ENCODE measurements around the gene BCL2. TPM values are rescaled to one million over a fixed set of nuclear protein-coding genes. Genes with fewer than 3 reads are reported as not detected.

Gene BCL2
- total RNA-seq, 1 experiment from 2014 or later = 2.7 TPM

DNA sequence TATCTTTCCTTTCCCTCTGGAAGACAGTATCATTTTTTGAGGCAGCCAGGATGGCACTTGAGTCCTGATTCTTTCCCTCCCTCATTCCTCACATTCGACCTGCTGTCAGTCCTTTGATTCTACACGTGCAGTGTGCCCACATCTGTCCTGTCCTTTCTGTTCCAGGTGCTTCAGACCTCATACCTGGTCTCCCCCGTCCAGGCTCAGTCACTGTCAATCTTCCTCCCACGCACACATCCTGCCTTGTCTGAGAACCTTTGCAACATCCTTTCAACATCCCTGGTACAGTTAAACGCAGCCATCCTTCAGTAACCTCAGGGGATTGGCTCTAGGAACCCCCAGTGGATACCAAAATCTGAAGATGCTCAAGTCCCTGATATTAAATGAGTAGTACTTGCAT lies 10.1 kb downstream of the BCL2 start:
- no peak for DNase-seq (ENCODE audit: low spot score)

DNA sequence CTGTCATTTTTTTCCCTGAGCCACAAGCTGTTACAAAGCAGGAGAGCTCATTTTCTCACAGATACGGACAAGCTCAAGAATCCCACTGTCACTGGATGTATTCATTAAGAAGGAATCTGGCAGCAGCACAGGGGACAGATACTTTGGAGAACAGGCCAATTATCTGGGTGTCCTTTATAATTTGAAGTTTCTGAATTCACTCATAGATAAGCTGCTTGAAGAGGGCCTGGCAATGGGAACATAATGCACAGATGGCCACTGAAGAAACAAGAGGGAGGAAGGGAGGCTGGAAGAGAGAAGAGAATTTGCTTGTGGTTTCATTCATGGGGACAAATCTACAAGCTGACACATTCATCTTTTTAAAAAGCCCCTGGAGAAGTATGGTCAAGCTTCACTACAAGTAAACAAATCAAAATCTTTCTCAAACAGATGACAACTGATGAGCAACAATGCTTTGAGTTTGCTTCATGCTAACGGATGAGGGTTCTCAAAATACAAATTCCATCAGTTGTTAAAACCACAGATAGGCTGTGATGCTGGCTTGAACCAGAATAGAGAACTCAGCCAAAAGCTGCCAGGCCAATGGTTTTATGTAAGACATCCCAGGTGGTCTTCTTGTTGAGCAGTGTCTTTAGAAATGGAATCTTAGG lies 11.9 kb downstream of the BCL2 start:
- no peak for DNase-seq (ENCODE audit: low spot score)

DNA sequence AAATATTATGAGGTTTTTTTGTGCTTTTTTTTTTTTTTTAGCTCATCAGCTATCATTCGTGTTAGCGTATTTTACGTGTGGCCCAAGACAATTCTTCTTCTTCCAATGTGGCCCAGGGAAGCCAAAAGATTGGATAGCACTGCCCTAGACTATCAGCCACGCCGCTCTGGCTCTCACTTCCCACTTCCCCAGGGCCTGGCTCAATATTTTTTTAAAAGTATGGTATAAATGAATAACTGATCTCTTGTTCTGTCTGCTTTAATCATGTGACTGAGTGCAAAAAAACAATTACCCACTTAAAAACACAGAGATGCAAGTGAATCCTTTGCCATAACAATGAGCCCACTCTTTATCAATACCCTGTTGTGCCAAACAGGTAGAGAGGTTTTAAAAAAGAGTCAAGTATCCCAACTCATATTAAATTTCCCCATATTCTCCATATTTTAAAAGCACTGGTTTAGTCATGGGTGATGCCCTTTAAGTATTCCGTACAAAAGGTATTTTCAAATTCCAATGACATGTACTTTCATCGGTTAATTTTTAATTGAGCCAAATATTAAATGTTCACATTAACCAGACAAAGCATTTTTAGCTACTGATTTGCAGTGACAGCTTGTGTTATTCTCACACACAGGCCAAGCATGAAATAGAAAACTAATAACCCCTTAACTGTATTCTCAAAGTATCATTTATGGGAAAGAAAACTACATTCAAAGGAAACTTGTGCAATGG lies 12.6 kb downstream of the BCL2 start:
- DNase-seq (ENCODE audit: low spot score) = no peak

DNA sequence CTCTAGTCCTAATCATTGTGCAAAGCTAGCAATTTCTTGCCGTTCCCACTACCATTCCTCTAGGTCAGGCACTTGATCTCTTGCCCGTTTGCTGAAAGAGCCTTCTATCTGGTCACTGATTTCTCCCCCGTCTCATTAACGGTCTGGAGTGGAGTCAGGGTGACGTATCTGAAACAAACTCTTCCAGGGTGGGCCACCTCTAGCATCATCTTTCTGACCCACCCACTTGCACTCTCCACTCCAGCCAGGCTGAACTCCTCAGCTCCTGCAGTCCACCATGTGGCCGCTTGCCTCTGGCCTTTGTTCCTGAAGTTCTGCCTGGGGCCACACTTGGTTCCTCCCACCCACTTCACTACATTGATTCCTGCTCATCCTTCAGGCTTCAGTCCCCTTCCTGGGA lies 13.3 kb downstream of the BCL2 start:
- DNase-seq (ENCODE audit: low spot score) = no peak

DNA sequence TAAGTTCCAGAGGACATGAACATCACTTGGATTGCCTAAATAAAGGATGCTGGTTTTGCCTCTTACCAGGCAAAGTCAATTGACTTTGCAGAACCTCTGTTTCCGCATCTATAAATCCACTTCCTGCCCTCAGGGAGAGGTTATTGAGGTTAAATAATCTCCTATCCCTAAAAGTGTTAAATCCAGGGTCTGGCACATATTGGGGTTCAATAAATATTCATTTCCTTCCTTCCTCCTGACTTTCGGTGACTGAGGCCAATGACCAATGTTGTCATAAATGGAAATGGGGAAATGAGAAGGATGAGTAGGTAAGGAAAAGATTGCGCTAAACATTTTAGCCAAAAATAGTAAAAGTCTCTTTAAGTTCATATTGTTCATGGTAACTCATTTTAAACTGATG lies 16.0 kb downstream of the BCL2 start:
- no peak for DNase-seq (ENCODE audit: low spot score)

DNA sequence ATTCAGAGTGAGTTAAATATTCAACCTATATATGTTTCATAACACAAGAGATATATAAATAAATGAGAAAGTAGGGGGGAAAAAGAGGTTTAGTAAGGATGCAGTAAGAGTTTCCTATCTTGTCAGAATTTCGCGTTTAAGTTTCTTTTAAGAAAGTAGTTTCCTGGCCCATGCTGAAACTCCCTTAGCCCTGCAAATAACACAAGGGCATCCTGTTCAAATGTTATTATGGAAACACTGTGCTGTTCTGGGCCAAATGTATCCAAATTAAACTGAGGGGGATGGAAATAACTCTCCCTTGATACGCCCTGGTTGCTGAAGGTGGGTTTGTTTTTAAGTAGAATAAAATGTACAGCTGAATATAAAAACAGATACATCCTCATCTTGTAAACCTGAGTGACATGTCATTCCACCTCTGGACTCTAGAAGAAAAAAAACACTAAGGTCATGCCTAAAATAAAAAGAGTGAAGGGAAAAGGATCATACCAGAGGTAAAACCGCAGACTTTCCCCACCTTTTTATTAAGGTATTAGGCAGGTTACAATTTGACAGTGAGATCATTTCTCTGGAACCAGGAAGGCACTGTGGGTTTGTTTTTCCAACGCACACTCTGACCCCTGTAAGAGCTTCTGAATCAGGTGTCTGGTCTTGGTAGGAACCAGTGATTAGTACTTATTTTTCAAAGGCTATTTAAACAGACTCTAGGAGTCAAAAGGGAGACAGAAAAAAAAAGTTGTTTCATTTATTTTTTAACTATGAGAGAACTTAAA lies 16.7 kb downstream of the BCL2 start:
- DNase-seq (ENCODE audit: low spot score) = no peak

DNA sequence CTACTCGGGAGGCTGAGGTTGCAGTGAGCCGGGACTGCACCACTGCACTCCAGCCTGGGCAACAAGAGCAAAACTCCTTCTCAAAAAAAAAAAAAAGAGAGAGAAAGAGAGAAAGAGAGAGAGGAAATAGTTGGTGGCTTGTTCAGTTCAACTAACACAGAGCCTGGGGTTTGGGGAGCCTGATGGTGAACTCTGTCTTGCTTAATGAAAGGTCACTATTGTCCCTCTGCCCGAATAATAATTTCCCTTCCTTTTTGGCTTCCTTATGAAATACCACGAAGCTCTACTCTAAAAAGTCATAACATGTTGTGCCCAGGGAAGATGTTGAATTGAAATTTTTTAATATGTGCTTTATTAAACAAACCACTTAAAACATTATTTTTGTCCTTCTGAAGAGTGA lies 17.3 kb downstream of the BCL2 start:
- no peak for DNase-seq (ENCODE audit: low spot score)

DNA sequence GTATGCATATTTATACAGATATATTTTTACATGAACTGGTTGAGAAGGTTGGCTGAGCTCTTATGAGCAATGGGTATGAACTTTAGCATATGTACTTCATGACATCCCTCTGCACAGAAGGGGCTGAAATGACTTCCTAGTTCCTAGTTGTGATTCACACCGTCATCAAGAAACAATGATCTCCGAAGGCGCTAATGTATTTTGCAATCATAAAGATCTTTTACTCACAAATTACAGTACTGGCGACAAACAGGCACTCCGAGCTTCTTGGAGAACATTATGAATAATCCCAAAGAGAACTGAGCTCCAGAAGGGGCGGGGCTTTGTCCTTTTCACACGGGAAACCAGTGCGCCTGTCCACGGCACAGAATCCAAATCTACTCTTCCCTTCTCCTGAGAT lies 18.1 kb downstream of the BCL2 start:
- no peak for DNase-seq (ENCODE audit: low spot score)

DNA sequence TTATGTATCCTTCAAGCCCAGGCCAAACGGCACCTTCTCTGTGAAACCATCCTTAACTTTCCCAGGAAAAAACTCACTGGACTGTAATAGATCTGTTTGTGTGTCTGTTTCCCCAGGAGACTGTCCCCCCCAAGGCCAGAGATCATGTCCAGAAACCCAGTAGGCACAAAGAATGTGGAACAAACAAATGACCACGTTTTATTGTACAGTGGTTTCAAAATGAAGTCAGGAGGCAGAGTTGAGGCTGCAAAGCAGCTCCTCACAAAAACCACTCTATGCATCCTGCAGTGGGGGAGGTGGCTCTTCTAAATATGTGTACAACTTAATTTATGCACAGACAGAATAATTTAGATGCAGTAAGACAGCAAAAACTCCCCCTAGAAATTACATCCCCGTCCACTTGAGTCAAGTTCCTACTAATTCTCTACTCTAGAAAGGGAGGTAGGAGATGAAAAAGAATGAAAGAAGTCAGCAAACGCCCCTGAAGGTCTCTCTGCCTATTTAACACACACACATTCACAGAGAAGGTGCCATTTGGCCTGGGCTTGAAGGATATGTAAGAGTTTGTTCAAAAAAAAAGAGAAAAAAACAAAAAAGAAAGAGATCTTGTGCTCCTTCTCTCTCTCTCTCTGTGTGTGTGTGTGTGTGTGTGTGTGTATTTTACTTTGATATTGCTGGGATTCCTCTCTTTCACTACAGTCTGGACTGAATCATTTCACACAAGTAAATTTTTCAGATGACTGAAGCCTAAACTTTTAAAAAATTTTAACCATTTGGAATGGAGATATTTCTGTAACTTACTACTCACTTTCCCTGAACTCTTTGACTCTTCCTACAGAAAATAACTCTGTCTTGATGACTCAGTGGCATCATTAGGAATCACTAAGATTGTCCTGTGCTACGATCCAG lies 19.5 kb downstream of the BCL2 start:
- no peak for DNase-seq (ENCODE audit: low spot score)

DNA sequence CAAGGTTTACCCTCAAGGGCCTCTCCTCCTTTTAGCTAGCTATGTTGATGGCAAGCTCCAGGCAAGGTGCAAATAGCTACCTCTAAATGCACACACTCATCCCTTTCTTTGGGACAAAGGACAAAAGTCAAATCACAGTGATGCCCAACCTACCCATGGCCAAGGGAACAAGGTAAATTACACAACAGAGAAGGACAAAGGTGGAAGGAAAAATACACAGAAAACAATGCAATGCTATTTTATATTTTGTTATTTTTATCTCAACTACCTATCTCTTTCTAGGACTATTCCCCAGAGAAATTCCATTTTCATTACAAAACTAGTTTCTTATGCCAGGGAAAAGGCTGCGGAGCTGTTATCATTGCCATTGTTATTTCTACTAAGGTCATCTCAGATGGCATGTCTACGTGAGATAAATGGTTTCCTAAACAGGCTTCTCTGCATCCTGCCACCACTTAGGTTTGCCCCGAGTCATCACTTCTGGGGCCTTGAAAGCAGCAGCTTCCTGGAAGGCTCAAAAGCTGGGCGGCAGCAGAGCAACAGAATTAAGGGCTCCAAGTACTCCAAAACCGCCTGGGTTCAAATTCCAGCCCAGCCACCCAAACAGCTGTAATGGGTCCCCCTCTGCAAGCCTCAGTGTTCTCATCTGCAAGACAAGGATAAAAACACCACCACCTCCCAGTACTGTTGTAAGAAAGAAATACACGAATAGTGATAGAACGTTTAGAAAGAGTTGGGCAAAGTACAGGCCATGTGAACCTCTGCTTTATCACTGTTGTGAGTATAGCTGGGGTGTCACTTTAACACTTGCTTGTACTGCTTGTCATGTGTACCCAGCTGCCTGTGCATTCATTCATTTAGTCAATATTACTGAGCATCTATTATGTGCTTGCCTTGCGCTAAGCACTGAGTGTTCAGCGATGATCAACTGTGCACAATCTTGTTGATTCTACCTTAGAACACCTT lies 20.9 kb downstream of the BCL2 start:
- DNase-seq (ENCODE audit: low spot score) = no peak

DNA sequence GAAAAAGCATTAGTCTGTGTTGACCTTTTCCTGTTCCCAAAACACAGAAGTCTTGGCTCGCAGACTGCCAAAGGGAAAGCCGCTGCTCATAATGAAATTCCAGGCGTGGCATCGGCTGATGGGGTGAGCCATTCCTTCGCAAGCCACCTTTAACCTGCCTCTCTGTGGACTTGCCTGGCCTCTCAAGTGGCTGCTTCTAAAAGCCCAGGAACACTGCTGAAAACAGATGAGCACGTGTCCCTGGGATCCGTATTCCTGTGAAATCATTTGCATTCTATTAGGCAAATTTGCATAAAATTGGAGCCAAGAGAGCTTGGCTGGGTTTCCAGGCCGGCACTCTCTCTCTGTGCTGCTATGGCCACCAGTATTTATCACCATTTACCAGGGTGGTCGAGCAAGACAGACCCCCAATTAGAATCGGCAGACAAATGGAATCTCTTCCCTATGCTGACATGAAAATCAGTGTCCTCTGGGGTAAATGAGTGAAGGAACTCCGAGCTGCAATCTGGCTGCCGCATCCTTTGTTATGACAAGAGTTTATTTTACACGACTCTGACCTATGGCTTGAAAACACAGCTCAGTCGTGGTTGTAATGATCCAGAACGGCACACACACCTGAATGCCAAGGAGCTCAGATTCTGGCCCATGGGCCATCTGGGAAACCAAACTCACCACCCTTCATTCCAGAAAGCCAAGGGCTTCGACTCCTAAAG lies 21.7 kb downstream of the BCL2 start:
- no peak for DNase-seq (ENCODE audit: low spot score)

DNA sequence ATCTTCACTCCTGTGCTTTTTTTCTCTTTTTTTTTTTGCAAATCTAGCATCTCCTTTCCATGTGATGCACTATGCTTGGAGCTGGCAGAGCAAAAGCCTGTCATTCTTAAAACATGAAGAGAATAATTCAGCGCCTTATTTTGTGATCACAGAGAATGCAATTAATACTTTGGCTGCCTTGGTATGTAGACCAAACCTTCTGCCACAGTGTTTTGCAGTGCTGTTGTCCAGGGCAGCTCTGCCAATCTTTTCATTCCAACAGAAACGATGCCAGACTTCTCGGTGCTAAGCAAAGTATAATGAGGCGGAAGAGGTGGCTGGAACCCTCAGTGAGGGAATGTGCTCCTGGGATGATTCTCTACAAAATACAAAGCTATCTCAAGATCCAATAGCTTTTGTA lies 25.6 kb downstream of the BCL2 start:
- no peak for DNase-seq (ENCODE audit: low spot score)

DNA sequence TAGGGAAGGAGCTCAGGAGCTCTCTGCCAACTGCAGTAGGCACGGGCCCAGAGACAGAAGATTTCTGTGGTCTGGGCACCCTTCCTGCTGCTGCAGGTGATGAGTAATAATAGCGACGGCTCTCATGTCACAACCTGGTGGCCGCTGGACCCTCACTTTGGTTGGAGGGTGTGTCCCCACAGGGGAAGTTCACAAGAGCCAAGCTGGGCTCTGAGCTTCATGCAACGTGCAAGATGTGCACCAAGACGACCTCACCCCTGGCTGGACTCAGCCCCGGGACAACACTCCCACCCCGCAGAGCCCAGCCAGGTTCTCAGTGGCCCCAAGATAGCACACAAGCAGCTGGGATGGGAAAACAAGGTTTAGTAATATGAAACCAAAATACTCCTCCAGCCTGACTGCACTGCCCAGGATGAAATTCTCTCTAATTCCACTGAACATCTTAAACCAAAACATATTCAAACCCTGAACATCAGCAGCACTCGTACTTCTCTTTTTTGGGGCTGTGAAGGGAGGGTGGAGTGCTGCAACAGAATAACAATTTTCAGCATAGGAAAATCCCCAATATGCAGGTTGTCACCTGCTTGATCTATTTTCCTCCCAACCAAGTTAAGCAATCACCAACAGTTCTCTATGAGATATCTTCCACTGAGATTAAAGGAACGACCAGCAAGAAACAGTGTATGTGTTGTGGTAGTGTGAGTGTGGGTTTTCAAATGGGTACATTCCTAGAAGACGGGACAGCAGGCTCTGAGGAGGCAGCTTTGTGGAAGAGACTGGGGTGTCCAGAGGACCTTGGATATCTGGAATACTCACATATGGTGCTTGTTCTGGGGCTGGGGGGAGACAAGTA lies 26.5 kb downstream of the BCL2 start:
- DNase-seq (ENCODE audit: low spot score) = no peak

DNA sequence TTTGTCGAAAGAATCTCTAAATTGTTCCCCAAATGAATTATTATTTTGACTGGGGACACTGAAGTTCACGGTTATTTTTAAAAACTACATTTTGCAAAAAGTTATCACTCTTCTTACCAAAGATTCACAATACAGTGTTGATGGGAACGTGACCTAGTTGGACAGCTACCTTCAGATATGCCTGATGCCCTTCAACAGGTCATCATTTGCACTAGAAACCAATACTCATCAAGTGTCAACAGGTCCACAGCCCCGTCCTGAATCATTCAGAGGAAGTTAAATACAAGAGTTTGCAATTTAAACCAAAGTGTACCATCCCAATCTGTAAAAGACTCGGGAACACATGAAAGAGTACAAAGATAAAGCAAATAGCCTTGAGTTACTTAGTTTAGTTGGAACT lies 28.3 kb downstream of the BCL2 start:
- no peak for DNase-seq (ENCODE audit: low spot score)

DNA sequence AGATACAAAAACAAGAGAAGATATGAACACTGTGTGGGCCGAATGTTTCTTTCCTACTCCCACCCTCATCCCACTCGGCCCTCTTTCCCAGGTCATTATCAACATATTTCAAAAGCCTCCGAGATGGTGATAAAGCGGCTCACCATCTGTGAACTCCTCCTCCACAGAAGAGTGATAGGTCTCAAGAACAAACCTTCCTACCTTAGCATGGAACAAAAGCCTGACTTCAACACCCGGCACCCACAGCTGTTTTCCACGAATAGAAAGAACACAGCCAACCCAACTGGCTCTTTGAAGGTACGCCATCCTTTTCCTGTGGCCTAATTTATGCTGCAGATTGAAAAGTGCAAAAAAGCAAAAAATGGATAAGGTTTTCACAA lies 28.8 kb downstream of the BCL2 start:
- no peak for DNase-seq (ENCODE audit: low spot score)

DNA sequence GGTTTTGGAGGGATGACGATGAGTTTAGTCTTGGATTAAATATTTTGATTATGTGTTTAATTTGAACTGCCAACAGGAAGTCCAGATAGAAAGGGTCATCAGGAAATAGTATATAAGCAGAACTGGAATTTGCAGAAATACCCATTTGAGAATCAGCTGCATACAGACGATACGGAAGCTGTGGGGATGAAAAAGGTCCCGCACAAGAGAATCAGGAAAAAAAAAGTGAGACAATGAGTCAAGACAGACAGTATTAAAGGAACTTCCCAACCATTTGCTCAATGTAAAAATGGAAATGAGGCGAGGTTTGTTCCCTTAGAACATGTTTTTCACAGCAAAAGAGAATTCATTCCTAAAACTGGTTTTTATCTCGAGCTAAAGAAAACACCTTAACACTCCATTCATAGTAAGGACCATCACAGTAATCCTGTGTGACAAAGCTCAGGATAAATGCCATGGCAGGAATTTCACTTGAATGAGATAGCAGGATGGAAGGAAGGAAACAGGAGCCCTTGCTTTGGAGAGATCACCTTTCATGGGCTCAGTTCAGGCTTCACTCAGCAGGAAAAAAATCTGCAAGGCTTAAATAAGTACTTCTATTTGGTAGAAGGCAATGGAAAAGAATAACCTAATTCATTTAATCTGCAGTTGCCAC lies 29.3 kb downstream of the BCL2 start:
- no peak for DNase-seq (ENCODE audit: low spot score)

DNA sequence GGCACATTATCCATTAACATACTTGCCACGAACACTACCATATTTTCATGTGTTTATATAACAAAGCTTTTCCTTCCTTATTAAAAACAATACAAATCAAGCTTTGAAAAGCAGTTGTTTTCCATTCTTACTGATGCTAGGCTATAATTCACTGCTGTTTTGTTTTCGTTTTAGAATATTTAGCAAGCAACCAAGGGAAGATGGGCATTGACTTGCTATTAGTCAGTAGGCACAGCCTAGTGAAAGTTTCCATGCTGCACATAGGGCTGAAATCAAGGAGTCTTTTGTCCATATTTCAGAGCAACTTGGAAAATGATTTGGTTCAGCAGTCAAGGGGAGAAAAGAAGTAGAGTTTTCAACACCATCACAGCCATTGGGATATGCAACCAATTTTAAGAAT lies 31.3 kb downstream of the BCL2 start:
- DNase-seq (ENCODE audit: low spot score) = no peak

DNA sequence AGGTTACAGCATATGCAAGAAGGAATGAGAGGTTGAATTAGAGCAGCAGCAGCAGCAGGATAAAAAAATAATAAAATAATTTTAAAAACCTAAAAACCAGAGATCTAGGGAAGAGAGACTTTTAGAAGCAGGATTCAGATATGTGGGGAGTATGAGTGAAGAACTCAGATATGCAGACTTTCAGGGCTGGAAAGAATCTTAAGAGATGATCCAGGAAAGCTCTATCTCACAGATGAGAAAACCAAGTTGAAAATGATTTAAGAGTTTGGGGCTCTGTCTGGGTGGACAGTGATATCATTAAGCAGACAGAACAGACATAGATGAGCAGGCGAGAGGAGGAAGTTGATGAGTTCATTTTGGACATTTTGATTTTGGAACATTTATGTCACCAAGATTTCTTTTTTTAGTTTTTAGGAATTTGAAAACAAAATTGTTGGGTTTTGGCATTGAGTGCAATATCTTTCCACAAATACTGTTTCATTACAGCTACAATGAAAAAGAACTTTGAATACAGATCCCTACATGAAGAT lies 31.8 kb downstream of the BCL2 start:
- DNase-seq (ENCODE audit: low spot score) = no peak
